Measurements from ENCODE around the gene STRA8. TPM values are rescaled to one million over a fixed set of nuclear protein-coding genes. Genes with fewer than 3 reads are reported as not detected.

The STRA8 gene
- total and polyA plus RNA-seq, 2 of the 13 experiments (the other 11 are each of a cell fraction or from before 2014, with no cell fraction given) = not detected

DNA sequence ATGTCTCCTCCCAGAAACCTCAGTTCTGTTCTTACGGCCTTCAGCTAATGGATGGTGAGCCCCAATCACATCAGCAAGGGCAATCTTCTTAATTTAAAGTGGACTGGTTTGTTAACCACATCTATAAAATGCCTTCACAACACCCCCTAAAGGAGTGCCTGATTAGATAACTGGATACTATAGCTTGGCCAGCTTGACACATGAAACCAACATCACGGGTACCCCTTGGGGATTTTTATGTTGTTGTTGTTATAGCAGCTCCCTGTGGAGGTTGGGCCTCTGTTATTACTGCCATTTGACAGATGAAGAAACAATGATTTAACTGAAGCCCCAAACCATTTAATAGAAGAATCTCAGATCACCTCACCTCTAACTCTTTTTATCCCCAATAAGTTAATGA is 26.8 kb downstream of the STRA8 start (continued):
- TF ChIP-seq, protein P1, sequence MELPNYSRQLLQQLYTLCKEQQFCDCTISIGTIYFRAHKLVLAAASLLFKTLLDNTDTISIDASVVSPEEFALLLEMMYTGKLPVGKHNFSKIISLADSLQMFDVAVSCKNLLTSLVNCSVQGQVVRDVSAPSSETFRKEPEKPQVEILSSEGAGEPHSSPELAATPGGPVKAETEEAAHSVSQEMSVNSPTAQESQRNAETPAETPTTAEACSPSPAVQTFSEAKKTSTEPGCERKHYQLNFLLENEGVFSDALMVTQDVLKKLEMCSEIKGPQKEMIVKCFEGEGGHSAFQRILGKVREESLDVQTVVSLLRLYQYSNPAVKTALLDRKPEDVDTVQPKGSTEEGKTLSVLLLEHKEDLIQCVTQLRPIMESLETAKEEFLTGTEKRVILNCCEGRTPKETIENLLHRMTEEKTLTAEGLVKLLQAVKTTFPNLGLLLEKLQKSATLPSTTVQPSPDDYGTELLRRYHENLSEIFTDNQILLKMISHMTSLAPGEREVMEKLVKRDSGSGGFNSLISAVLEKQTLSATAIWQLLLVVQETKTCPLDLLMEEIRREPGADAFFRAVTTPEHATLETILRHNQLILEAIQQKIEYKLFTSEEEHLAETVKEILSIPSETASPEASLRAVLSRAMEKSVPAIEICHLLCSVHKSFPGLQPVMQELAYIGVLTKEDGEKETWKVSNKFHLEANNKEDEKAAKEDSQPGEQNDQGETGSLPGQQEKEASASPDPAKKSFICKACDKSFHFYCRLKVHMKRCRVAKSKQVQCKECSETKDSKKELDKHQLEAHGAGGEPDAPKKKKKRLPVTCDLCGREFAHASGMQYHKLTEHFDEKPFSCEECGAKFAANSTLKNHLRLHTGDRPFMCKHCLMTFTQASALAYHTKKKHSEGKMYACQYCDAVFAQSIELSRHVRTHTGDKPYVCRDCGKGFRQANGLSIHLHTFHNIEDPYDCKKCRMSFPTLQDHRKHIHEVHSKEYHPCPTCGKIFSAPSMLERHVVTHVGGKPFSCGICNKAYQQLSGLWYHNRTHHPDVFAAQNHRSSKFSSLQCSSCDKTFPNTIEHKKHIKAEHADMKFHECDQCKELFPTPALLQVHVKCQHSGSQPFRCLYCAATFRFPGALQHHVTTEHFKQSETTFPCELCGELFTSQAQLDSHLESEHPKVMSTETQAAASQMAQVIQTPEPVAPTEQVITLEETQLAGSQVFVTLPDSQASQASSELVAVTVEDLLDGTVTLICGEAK (IDR thresholded peaks at IDR 0.05) = no peak
- TF ChIP-seq, protein P1 (CRISPR knock-in tag; IDR thresholded peaks at IDR 0.05) = no peak
- TF ChIP-seq, protein P2, sequence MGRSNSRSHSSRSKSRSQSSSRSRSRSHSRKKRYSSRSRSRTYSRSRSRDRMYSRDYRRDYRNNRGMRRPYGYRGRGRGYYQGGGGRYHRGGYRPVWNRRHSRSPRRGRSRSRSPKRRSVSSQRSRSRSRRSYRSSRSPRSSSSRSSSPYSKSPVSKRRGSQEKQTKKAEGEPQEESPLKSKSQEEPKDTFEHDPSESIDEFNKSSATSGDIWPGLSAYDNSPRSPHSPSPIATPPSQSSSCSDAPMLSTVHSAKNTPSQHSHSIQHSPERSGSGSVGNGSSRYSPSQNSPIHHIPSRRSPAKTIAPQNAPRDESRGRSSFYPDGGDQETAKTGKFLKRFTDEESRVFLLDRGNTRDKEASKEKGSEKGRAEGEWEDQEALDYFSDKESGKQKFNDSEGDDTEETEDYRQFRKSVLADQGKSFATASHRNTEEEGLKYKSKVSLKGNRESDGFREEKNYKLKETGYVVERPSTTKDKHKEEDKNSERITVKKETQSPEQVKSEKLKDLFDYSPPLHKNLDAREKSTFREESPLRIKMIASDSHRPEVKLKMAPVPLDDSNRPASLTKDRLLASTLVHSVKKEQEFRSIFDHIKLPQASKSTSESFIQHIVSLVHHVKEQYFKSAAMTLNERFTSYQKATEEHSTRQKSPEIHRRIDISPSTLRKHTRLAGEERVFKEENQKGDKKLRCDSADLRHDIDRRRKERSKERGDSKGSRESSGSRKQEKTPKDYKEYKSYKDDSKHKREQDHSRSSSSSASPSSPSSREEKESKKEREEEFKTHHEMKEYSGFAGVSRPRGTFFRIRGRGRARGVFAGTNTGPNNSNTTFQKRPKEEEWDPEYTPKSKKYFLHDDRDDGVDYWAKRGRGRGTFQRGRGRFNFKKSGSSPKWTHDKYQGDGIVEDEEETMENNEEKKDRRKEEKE (IDR thresholded peaks at IDR 0.05) = no peak
- no peak for TF ChIP-seq ZNF446 (CRISPR knock-in tag; IDR thresholded peaks at IDR 0.05)
- TF ChIP-seq, protein P3, sequence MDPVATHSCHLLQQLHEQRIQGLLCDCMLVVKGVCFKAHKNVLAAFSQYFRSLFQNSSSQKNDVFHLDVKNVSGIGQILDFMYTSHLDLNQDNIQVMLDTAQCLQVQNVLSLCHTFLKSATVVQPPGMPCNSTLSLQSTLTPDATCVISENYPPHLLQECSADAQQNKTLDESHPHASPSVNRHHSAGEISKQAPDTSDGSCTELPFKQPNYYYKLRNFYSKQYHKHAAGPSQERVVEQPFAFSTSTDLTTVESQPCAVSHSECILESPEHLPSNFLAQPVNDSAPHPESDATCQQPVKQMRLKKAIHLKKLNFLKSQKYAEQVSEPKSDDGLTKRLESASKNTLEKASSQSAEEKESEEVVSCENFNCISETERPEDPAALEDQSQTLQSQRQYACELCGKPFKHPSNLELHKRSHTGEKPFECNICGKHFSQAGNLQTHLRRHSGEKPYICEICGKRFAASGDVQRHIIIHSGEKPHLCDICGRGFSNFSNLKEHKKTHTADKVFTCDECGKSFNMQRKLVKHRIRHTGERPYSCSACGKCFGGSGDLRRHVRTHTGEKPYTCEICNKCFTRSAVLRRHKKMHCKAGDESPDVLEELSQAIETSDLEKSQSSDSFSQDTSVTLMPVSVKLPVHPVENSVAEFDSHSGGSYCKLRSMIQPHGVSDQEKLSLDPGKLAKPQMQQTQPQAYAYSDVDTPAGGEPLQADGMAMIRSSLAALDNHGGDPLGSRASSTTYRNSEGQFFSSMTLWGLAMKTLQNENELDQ (CRISPR knock-in tag; IDR thresholded peaks at IDR 0.05; ENCODE audit: borderline replicate concordance) = no peak
